Gastrocnemius medialis (tissue), 4 donors: ENCODE measurements around the gene CACNB4. TPM values are rescaled to one million over a fixed set of nuclear protein-coding genes. Genes with fewer than 3 reads are reported as not detected.
"Not testable (repeated sequence)": the region's sequence is repeated elsewhere in the genome, so short reads cannot be mapped to it uniquely, and the experiment has no call there.

Experiments
- ATAC-seq, 2 donors: fragments of 150-250 bp; one replicate each; pipeline ENCODE4 v1.9.1; 2016
- DNase-seq, 2 donors: peaks; one replicate each; pipeline ENCODE4 v3.0.0-alpha.2; 2019
- H3K27ac ChIP-seq, 4 donors: fragments of 200-600 bp; sonication (generic); 1 replicate in 1 of 4; 2 replicates in 3 of 4; pipeline ENCODE4 v1.5.1; 2016 to 2018; ENCODE audit warnings: mild to moderate bottlenecking in 2 of 4, moderate library complexity in 1 of 4
- H3K27me3 ChIP-seq, 3 donors: fragments of 200-600 bp; sonication (generic) in 2 of 3; 1 replicate in 1 of 3; 2 replicates in 2 of 3; pipeline versions ENCODE4 v1.5.1 to v1.6.0; 2016 to 2019; ENCODE audit warnings: mild to moderate bottlenecking in 1 of 3, moderate library complexity in 1 of 3
- H3K36me3 ChIP-seq, 2 donors: fragments of 200-600 bp; sonication (generic) in 1 of 2; one replicate each; pipeline ENCODE4 v1.5.1; 2017 to 2018
- H3K4me1 ChIP-seq, 2 donors: fragments of 200-600 bp; sonication (generic) in 1 of 2; one replicate each; pipeline ENCODE4 v1.5.1; 2016 to 2017; ENCODE audit warnings: mild to moderate bottlenecking in 2 of 2
- H3K4me3 ChIP-seq, 4 donors: fragments of 200-600 bp; sonication (generic) in 3 of 4; 1 replicate in 1 of 4; 2 replicates in 3 of 4; pipeline ENCODE4 v1.5.1; 2016 to 2019; ENCODE audit warnings: mild to moderate bottlenecking in 2 of 4
- H3K9me3 ChIP-seq, 3 donors: fragments of 200-600 bp; sonication (generic) in 2 of 3; 1 replicate in 1 of 3; 2 replicates in 2 of 3; pipeline ENCODE4 v1.5.1; 2016 to 2019
- POLR2A ChIP-seq, 2 donors: fragments of 450-650 bp; IDR thresholded peaks; one replicate each; pipeline ENCODE4 v1.6.1; 2017; ENCODE audit warnings: antibody characterized with exemption in 2 of 2, mild to moderate bottlenecking in 2 of 2, moderate library complexity in 2 of 2
- in situ Hi-C, 4 donors: fragments of 200-750 bp; cut with MboI; loops; one replicate each; pipeline versions ENCODE4 v1.15.0 to v1.8.0; 2017; ENCODE audit warnings: low sequenced_read_pairs in 4 of 4
- intact Hi-C: fragments of 100-400 bp; cut with DNase I; formaldehyde crosslinking; loops from one replicate; pipeline ENCODE4 v1.15.1; 2023; ENCODE audit warnings: low total_unique reads
- total RNA-seq, 4 donors: library from RNA; depleted of rRNA; stranded (reverse); fragments of >200 nt; gene quantifications; one replicate each; pipeline versions ENCODE4 v1.1.0 to v1.2.3, GENCODE V29; 2016
- TF ChIP-seq, protein P1 (sequence below), 5 experiments: fragments of 450-650 bp in 3 of 5; fragments of 200-600 bp in 2 of 5; sonication (generic) in 2 of 5; IDR thresholded peaks in 4 of 5; conservative IDR thresholded peaks in 1 of 5; 1 replicate in 4 of 5; 2 replicates in 1 of 5; pipeline ENCODE4 v1.5.1; 2016 to 2019; ENCODE audit warnings: antibody characterized with exemption in 5 of 5, mild to moderate bottlenecking in 3 of 5, moderate library complexity in 3 of 5

The CACNB4 gene
- total RNA-seq, 4 donors from 2014 or later = 0.04 to 0.56 (median 0.36) TPM

DNA sequence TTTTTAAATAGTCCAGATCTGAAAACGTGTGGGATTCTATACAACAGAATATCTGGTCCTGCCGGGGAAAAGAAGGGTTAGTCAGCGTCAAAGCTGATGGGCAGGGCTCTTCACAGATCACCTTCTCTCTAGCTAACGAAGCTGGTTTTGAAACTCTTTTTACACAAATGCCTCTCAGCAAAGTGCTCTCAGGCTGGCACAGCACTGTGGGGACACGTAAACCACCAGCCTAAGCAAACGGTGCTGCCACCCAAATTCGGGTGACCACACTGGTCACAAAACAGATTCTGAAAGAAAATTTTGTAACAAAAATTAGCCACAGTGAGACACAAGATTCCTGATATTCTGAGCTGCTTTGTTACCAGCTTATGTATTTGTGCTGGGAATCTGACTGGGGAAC is 217.5 kb downstream of the CACNB4 start:
- H3K36me3 ChIP-seq = no peaks in the 10 kb centered on the region
- in situ Hi-C loops = no loop called here
- intact Hi-C loops = no loop called here
- DNase-seq (no peak), ATAC-seq (no peak)
- no peak for TF ChIP-seq POLR2A (IDR thresholded peaks at IDR 0.05)
- TF ChIP-seq, protein P1, sequence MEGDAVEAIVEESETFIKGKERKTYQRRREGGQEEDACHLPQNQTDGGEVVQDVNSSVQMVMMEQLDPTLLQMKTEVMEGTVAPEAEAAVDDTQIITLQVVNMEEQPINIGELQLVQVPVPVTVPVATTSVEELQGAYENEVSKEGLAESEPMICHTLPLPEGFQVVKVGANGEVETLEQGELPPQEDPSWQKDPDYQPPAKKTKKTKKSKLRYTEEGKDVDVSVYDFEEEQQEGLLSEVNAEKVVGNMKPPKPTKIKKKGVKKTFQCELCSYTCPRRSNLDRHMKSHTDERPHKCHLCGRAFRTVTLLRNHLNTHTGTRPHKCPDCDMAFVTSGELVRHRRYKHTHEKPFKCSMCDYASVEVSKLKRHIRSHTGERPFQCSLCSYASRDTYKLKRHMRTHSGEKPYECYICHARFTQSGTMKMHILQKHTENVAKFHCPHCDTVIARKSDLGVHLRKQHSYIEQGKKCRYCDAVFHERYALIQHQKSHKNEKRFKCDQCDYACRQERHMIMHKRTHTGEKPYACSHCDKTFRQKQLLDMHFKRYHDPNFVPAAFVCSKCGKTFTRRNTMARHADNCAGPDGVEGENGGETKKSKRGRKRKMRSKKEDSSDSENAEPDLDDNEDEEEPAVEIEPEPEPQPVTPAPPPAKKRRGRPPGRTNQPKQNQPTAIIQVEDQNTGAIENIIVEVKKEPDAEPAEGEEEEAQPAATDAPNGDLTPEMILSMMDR (IDR thresholded peaks at IDR 0.05 in 4 of 5, conservative IDR thresholded peaks at IDR 0.05 in 1 of 5) = no peak
- H3K4me3 ChIP-seq = no peak overlapping the region
- no peaks in the 10 kb centered on the region for H3K27me3 ChIP-seq
- H3K27ac ChIP-seq = no peak overlapping the region
- H3K9me3 ChIP-seq = no peaks in the 10 kb centered on the region
- peaks cover 5 to 8% of the 10 kb centered on the region in 2 donors for H3K4me1 ChIP-seq

DNA sequence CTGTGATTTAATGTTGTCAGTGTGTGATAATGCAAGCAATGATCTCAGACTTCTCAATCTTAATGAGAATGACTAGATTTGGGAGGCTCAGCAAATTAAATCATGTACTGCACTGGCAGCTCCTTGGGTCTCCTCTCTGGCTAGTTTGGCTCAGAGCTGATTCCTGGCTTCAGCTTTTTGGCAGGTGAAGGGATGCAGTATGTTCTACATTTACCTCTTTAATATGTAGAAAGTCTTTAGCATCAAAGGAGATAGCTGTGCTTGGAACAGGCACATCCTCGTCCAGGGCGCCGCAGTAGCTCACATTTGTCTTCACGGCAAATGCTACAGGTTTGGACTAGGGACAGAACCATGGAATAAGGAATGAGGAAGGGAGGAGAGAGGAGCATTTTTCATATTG is 218.3 kb downstream of the CACNB4 start:
- H3K4me1 ChIP-seq = peaks cover 5 to 8% of the 10 kb centered on the region in 2 donors
- H3K4me3 ChIP-seq = no peak overlapping the region
- ATAC-seq (no peak), DNase-seq (no peak)
- in situ Hi-C loops (no loop called here), intact Hi-C loops (no loop called here)
- no peak overlapping the region for H3K27ac ChIP-seq
- no peak for TF ChIP-seq POLR2A (IDR thresholded peaks at IDR 0.05)
- TF ChIP-seq, protein P1 (IDR thresholded peaks at IDR 0.05 in 4 of 5, conservative IDR thresholded peaks at IDR 0.05 in 1 of 5) = no peak
- no peaks in the 10 kb centered on the region for H3K9me3 ChIP-seq
- H3K36me3 ChIP-seq = no peaks in the 10 kb centered on the region
- no peaks in the 10 kb centered on the region for H3K27me3 ChIP-seq

DNA sequence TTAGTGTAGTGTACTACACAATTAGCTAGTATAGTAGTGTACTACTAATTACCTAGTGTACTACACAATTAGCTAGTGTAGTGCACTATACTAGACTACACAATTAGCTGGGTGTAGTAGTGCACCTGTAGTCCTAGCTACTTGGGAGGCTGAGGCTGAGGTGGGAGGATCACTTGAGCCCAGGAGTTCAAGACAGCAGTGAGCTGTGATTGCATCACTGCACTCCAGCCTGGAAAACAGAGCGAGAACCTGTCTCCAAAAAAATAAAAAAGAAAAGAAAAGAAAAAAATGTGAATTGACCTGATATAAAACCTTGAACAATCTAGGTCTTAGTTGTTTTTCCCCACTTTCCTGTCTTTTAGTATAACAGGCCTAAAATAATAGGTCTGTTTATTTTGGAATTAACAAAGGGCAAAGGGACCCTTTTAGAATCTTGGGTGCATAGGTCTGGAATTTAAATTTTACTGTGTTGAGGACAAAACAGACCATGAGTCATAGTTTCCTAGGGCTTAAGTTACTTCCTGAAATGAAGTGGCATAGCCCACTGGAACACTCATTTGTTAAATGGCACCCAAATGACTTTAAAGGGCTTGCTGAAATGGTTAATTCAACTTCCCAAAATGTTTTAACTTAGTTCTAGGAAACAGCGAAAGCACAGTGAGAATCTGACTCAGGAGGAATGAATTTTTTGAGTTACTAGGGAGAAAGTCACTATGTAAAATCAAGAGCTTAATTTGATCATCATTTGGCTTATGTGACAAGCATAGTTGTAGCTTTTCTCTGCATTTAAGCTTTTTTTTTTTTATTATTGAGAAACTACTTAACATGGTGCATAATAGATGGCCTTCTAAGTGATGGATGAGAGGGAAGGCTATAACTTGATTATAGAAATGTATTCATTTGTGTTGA is 219.9 kb downstream of the CACNB4 start:
- no peaks in the 10 kb centered on the region for H3K9me3 ChIP-seq
- in situ Hi-C loops (no loop called here), intact Hi-C loops (no loop called here)
- DNase-seq = no peak
- peak overlapping the region in 1 of 4 donors; percentile 39 for H3K27ac ChIP-seq
- TF ChIP-seq, protein P1 (IDR thresholded peaks at IDR 0.05 in 4 of 5, conservative IDR thresholded peaks at IDR 0.05 in 1 of 5) = no peak
- no peak for TF ChIP-seq POLR2A (IDR thresholded peaks at IDR 0.05)
- no peaks in the 10 kb centered on the region for H3K27me3 ChIP-seq
- H3K36me3 ChIP-seq = no peaks in the 10 kb centered on the region
- ATAC-seq = no peak
- peaks cover 5 to 8% of the 10 kb centered on the region in 2 donors for H3K4me1 ChIP-seq
- H3K4me3 ChIP-seq = no peak overlapping the region

DNA sequence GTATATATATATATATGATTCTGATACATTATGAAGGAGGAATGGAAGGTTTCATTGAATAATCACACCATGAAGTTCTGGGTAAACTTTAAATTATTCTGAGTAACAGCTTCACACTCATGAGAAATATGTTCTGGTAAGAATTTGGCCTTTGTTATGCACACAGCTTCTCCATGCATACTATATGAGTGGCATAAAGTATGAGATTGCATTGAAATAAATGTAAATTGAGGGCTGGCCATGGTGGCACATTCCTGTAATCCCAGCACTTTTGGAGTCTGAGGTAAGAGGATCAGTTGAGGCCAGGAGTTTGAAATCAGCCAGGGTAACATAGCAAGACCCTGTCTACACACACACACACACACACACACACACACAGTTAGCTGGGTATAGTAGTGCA is 220.6 kb downstream of the CACNB4 start:
- DNase-seq (no peak), ATAC-seq (no peak)
- Histone ChIP-seq H3K27ac (no peak overlapping the region), H3K9me3 (no peaks in the 10 kb centered on the region), H3K27me3 (no peaks in the 10 kb centered on the region), H3K4me3 (no peak overlapping the region), H3K36me3 (no peaks in the 10 kb centered on the region), H3K4me1 (peaks cover 5 to 8% of the 10 kb centered on the region in 2 donors)
- TF ChIP-seq POLR2A (IDR thresholded peaks at IDR 0.05) = no peak
- TF ChIP-seq, protein P1 (IDR thresholded peaks at IDR 0.05 in 4 of 5, conservative IDR thresholded peaks at IDR 0.05 in 1 of 5) = no peak
- in situ Hi-C loops (no loop called here), intact Hi-C loops (no loop called here)

DNA sequence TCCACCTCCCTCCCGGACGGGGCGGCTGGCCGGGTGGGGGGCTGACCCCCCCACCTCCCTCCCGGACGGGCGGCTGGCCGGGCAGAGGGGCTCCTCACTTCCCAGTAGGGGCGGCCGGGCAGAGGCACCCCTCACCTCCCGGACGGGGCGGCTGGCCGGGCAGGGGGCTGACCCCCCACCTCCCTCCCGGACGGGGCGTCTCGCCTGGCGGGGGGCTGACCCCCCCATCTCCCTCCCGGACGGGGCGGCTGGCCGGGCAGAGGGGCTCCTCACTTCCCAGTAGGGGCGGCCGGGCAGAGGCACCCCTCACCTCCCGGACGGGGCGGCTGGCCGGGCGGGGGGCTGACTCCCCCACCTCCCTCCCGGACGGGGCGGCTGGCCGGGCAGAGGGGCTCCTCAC is 223.2 kb downstream of the CACNB4 start:
- H3K36me3 ChIP-seq, ATAC-seq, H3K9me3 ChIP-seq, H3K4me1 ChIP-seq, H3K27me3 ChIP-seq, in situ Hi-C loops, H3K27ac ChIP-seq, DNase-seq, H3K4me3 ChIP-seq, intact Hi-C loops: not testable (repeated sequence)
